PC-9 (cell line): Measurements from ENCODE around the gene TSLP. TPM values are rescaled to one million over a fixed set of nuclear protein-coding genes. Genes with fewer than 3 reads are reported as not detected.
A peak's percentile ranks its signal among the peaks of the same experiment; 100 is the strongest.

ENCODE experiments used
- BruUV-seq: library from RNA; stranded (reverse); fragments of 400-500 nt; replicated peaks from 2 replicates; lab custom pipeline; 2021; lab: Mats Ljungman, UMichigan
- CTCF ChIA-PET: fragments of 300-600 bp; sonication (Branson Sonifier 250); formaldehyde crosslinking; loops from one replicate; lab custom pipeline; 2022; ENCODE audit warnings: antibody characterized with exemption; lab: Charles Lee
- POLR2A ChIA-PET: fragments of 300-600 bp; sonication (Branson Sonifier 250); formaldehyde crosslinking; loops from one replicate; lab custom pipeline; 2022; ENCODE audit warnings: antibody characterized with exemption; ENCODE audit not compliant: unreplicated experiment; lab: Charles Lee
- DNase-seq, 2 experiments: peaks; one replicate each; pipeline versions ENCODE4 v3.0.0 to v3.0.0-alpha.2; 2015 to 2022; ENCODE audit warnings: mixed read lengths in 1 of 2
- H2AFZ ChIP-seq: fragments of 200-600 bp; sonication (generic); 2 replicates; pipeline ENCODE4 v1.8.1; 2017; ENCODE audit warnings: antibody characterized with exemption
- H3F3A ChIP-seq: fragments of 200-600 bp; sonication (generic); 2 replicates; pipeline ENCODE4 v1.8.1; 2017; ENCODE audit warnings: antibody characterized with exemption, mild to moderate bottlenecking, low read depth; ENCODE audit not compliant: insufficient read depth
- H3K27ac ChIP-seq: fragments of 200-600 bp; sonication (generic); 2 replicates; pipeline ENCODE4 v1.6.1; 2016; ENCODE audit warnings: mixed run types
- H3K27me3 ChIP-seq: fragments of 200-600 bp; sonication (generic); 2 replicates; pipeline ENCODE4 v1.6.1; 2016; ENCODE audit warnings: low read depth, mixed run types; ENCODE audit not compliant: insufficient read depth
- H3K36me3 ChIP-seq: fragments of 200-600 bp; sonication (generic); 2 replicates; pipeline ENCODE4 v1.6.1; 2016; ENCODE audit warnings: low read depth, mixed run types
- H3K4me1 ChIP-seq: fragments of 200-600 bp; sonication (generic); replicated peaks from 2 replicates; pipeline ENCODE4 v1.6.1; 2016; ENCODE audit warnings: mixed run types; ENCODE audit not compliant: insufficient read depth
- H3K4me2 ChIP-seq: fragments of 200-600 bp; sonication (generic); 2 replicates; pipeline ENCODE4 v1.6.1; 2017; ENCODE audit warnings: mixed run types
- H3K4me3 ChIP-seq: fragments of 200-600 bp; sonication (generic); 2 replicates; pipeline ENCODE4 v1.6.1; 2016; ENCODE audit warnings: mixed run types
- H3K79me2 ChIP-seq: fragments of 200-600 bp; sonication (generic); 2 replicates; pipeline ENCODE4 v1.6.1; 2017; ENCODE audit warnings: low read depth, mixed run types
- H3K9me2 ChIP-seq: fragments of 200-600 bp; sonication (generic); 2 replicates; pipeline ENCODE4 v1.8.1; 2017; ENCODE audit warnings: mild to moderate bottlenecking; ENCODE audit not compliant: insufficient read depth
- H3K9me3 ChIP-seq: fragments of 200-600 bp; sonication (generic); 2 replicates; pipeline ENCODE4 v1.8.1; 2016; ENCODE audit warnings: low read depth; ENCODE audit not compliant: insufficient read depth
- H4K20me1 ChIP-seq: fragments of 200-600 bp; sonication (generic); 2 replicates; pipeline ENCODE4 v1.8.1; 2017; ENCODE audit not compliant: insufficient read depth
- CTCF ChIP-seq: fragments of 200-600 bp; sonication (generic); conservative IDR thresholded peaks from 2 replicates; pipeline ENCODE4 v1.6.1; 2017; ENCODE audit warnings: mixed run types, antibody characterized with exemption, mild to moderate bottlenecking, moderate library complexity
- EZH2 ChIP-seq: fragments of 200-600 bp; sonication (generic); IDR thresholded peaks from 2 replicates; pipeline ENCODE4 v1.8.0; 2017; ENCODE audit warnings: antibody characterized with exemption, low read depth
- intact Hi-C: fragments of 100-400 bp; cut with micrococcal nuclease; formaldehyde crosslinking; loops from one replicate; pipeline ENCODE4 v1.10.0; 2022; ENCODE audit not compliant: unreplicated experiment
- total RNA-seq: library from RNA; stranded (reverse); gene quantifications from 2 replicates; pipeline ENCODE4 v1.2.3, GENCODE V29; 2021

TSLP gene
- total RNA-seq, 1 experiment from 2014 or later, result not detected

GRCh38 chr5:111076091-111076490 lies 4.6 kb downstream of the TSLP start:
- DNase-seq, result no peak
- H3K79me2 ChIP-seq, result no peaks in the 10 kb centered on the region
- no TSS peak for BruUV-seq
- H3K4me1 ChIP-seq, result peaks cover 6% of the 10 kb centered on the region; the same call in 1 of the 2 replicates
- H3K4me3 ChIP-seq, result no peak overlapping the region
- no peak for TF ChIP-seq CTCF
- no peak for TF ChIP-seq EZH2
- no peaks in the 10 kb centered on the region for H4K20me1 ChIP-seq
- ChIA-PET POLR2A (no interaction called here), CTCF (no interaction called here)
- no peaks in the 10 kb centered on the region for H3K9me2 ChIP-seq
- no peaks in the 10 kb centered on the region for H3F3A ChIP-seq
- H3K27ac ChIP-seq, result no peak overlapping the region
- intact Hi-C loops, result no loop called here
- H3K27me3 ChIP-seq, result peaks cover 7% of the 10 kb centered on the region; the same call in 1 of the 2 replicates
- no peaks in the 10 kb centered on the region for H3K36me3 ChIP-seq
- H3K4me2 ChIP-seq, result no peak overlapping the region
- H2AFZ ChIP-seq, result no peak overlapping the region
- H3K9me3 ChIP-seq, result no peaks in the 10 kb centered on the region

GRCh38 chr5:111077678-111078077 lies 6.2 kb downstream of the TSLP start:
- Histone ChIP-seq H3K27ac (no peak overlapping the region), H3K4me1 (peaks cover 6% of the 10 kb centered on the region; the same call in 1 of the 2 replicates), H2AFZ (no peak overlapping the region), H3K36me3 (no peaks in the 10 kb centered on the region), H3K27me3 (no peaks in the 10 kb centered on the region; the same call in 1 of the 2 replicates), H3K9me2 (no peaks in the 10 kb centered on the region), H3K4me2 (no peak overlapping the region), H3K9me3 (no peaks in the 10 kb centered on the region), H3F3A (no peaks in the 10 kb centered on the region), H3K79me2 (no peaks in the 10 kb centered on the region), H4K20me1 (no peaks in the 10 kb centered on the region), H3K4me3 (no peak overlapping the region)
- intact Hi-C loops, result no loop called here
- DNase-seq, result no peak
- CTCF ChIA-PET, result no interaction called here
- TF ChIP-seq CTCF, result no peak
- TF ChIP-seq EZH2, result no peak
- POLR2A ChIA-PET, result no interaction called here
- no TSS peak for BruUV-seq

- ChIA-PET POLR2A (no interaction called here), CTCF (no interaction called here)
- no peak overlapping the region for H3K4me3 ChIP-seq
- no peaks in the 10 kb centered on the region for H3K27me3 ChIP-seq
- H3F3A ChIP-seq, result no peaks in the 10 kb centered on the region
- H3K9me2 ChIP-seq, result no peaks in the 10 kb centered on the region
- no peak overlapping the region for H3K27ac ChIP-seq
- no peak for DNase-seq
- H3K9me3 ChIP-seq, result no peaks in the 10 kb centered on the region
- peaks cover 6% of the 10 kb centered on the region; the same call in 1 of the 2 replicates for H3K4me1 ChIP-seq
- 0 out of 2 replicates have a peak overlapping the region, but pooled peaks have one; percentile 13 for H3K4me2 ChIP-seq
- no peaks in the 10 kb centered on the region for H3K79me2 ChIP-seq
- intact Hi-C loops, result no loop called here
- no peaks in the 10 kb centered on the region for H3K36me3 ChIP-seq
- no peaks in the 10 kb centered on the region for H4K20me1 ChIP-seq
- no peak overlapping the region for H2AFZ ChIP-seq
- BruUV-seq, result no TSS peak
- TF ChIP-seq CTCF, result no peak
These were observed 8.3 kb downstream of the TSLP start for GRCh38 chr5:111079846-111080245.
